Measurements from ENCODE around the gene SCFD2.

- TF ChIP-seq CTCF (IDR thresholded peaks at IDR 0.05) = no peak
- no peak for TF ChIP-seq POLR2A (IDR thresholded peaks at IDR 0.05)
These were observed 171.1 kb downstream of the SCFD2 start for GRCh38 chr4:53194727-53195126.
